Activated CD4-positive, alpha-beta T cell treated with anti-CD3 and anti-CD28 coated beads, Interleukin-2, Interleukin-6, amounts not matched to agents 100 ng/mL and 50 ng/mL, durations not matched to agents 16 hours and 8 hours (primary cell): Measurements from ENCODE around the gene GRIA2.
A peak's percentile ranks its signal among the peaks of the same experiment; 100 is the strongest.
"Not testable (repeated sequence)": the region's sequence is repeated elsewhere in the genome, so short reads cannot be mapped to it uniquely, and the experiment has no call there.

ENCODE experiments used
- DNase-seq: peaks from one replicate; pipeline ENCODE4 v3.0.0-alpha.2; 2020

The GRIA2 gene

DNA sequence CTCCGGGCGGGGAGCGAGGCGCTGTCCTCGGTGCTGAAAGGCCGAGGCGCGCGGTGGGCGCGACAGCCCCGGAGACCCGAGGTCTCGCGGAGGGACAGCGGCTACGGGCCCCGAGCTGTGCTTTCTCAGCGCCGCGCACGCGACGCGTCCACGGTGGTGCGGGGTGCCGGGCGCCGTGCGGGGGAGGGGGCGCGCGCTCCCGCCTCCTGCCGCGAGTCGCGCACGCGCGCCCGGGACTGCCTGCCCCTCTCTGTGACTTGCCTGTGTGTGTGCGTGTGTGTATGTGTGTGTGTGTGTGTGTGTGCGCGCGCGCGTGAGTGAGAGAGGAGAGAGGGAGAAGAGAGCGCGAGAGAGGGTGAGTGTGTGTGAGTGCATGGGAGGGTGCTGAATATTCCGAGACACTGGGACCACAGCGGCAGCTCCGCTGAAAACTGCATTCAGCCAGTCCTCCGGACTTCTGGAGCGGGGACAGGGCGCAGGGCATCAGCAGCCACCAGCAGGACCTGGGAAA lies at the start of gene GRIA2:
Gene GRIA2 (plus strand): TSS at position 358 of the 511 bp plus-strand sequence. CDS start 315 bp downstream, outside the sequence.
- peak; percentile 6 for DNase-seq

DNA sequence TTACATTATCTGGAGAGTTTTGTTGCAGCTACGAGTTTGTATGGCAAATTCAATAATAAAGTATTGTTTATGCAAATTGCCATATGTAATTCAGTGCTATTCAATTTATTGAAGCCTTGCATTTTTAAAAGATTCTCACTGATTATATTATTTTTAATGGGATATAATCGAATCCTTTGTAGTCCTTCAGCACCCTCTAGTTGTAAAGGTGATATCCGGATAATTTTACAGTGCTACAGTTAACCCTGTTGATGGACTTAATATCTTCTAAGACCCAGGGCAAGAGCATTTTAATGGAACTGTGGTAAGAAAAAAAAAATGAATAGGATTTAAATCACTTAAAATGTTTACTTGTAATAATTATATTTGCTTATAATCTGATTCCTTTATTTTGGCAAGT lies 48.5 kb upstream of the GRIA2 start:
- no peak for DNase-seq

DNA sequence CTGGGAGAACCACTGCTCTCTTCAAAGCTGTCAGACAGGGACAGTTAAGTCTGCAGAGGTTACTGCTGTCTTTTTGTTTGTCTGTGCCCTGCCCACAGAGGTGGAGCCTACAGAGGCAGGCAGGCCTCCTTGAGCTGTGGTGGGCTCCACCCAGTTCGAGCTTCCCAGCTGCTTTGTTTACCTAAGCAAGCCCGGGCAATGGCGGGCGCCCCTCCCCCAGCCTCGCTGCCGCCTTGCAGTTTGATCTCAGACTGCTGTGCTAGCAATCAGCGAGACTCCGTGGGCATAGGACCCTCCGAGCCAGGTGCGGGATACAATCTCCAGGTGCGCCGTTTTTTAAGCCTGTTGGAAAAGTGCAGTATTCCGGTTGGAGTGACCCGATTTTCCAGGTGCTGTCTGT lies 40.3 kb upstream of the GRIA2 start:
- DNase-seq = not testable (repeated sequence)

DNA sequence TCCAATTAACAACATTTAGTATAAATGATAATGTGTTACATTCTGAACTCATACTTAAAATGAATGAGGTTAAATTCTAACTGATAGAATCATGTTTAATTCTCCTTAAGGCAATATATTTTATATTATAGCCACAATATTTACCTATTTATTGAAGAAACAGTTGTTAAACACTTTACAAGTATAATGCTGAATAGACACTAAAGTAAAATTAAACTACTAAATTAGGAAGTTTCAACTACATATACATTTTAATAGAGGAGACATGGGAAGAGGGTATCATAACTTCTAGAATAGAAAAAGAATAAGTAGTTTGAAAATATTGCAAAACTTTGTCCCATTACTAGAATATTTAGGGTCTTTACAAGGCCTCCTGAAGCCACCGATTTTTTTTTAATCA lies 36.2 kb upstream of the GRIA2 start:
- DNase-seq = no peak

DNA sequence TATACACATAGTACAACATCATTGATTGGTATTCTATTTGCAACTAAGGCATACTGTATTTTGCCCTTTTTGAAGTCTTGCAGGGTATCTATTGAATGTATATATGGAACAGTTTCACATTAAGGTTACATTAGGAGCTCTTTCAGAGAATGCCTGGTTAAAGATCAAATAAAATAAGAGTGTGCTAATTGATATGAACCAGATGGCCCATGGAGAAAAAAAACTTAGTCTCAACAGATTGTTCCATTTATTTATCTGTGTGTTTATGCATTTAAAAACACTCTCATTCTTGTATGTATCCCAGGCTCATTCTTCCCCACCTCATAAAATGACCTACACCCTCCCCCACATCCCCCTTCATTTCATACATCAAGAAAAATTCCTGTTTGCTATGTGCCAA lies 35.2 kb upstream of the GRIA2 start:
- DNase-seq = no peak

DNA sequence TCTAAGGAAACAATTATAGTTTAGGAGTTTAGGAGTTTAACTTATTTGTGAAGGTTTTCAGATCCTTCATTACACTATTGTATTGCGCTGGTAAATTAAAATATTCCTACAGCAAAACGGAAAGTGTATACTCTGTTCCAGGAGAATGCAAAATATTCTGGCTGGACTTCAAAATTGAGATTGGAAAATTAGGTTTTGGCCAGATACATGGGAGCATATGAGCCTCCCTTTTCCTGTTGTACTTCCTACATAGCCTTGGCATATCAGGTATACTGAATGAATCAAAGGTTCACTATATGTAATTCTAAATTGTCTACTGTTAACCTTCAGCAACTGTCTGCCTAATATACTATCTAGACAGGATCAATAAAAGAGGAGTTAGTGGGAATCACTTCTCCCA lies 25.2 kb upstream of the GRIA2 start:
- no peak for DNase-seq

DNA sequence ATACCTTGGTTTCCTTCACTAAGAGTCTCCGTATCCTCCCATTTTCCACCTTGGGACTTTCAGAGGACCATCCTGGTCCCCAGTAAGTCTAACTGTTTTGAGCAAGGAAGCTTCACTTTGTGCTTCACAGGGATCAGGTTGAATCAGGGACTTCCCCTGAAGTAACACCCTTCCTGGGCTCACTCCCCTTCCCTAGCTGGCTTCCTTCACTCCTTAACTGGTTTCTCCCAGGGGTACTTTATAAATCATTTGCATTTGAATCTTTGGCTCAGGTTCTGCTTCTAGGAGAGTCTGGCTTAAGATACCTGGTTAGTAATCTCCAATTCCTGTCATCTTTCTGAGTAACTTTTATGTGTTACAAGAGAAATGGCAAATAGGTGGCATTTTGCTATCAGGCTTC lies 24.5 kb upstream of the GRIA2 start:
- no peak for DNase-seq

DNA sequence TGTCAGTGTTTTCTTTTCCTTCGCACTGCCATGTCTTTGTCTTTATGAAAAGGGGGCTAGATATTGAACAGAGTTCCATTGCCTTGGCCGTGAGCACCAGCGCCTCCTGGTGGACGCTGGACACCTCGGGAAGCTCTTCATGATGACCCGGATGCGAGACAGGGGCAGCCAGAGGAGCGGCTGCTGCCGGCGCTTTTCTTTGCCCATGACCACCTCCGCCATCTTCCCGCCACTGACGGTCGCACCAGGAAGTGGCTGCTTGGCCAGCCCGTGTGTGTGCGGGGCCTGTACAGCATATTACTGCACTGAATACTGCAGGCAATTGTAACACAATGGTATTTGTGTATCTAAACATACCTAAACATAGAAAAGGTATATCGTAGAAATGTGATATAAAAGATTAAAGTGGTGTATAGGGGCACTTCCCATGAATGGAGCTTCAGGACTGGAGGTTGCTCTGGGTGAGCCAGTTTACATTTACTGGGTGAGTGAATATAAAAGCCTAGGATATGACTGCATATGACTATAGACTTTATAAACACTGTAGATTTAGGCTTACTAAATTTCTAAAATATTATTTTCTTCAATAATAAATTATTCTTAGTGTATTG lies 15.8 kb upstream of the GRIA2 start:
- peak; percentile 18 for DNase-seq

DNA sequence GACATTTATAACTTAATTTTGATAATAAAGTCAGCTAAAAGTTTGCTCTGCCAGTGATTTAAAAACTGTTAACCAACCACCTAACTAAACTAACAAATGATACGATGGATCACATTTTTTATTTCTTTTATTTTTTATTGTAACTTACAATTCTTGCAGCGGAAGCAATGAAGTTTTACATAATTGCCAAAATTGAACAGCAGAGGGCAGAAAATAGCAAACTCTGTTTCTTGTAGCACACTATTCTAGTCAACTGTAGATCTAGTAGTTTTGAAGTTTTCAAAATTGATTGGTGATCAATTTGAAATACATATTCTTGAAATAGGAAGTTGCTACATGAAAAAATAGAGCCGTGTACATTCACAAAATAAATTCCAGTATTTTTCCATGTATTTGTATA lies 2.8 kb upstream of the GRIA2 start:
- DNase-seq = peak; percentile 2

DNA sequence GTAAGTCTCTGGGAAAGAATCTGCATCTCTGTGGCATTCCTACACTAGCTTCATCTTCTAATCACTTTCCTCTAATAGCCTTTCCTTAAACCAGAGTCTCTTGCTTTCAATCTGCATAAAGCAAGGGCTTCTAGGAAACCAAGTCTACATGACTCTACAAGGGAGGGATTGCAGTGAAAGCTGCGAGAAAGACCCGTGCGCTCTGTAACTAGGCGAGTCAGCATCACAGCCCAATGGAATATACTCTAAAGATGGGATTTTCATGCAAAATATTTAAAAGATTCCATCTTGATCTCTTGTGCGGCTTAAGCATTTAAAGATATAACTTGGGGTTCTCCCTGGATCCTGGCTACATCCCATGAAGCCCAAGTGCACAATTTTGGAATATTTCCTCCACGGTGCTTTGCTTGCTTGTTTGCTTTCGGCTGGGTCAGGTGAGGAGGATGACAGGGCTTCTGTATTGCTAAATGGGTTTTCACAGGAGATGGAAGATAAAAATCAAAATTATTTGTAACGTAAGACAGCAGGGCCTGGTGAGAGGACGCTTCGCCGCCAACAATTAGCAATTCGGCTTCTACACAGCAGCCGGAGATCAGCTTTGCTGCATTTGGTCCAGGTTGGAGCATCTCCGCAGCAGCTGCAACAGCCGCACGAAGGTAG lies 687 bp upstream of the GRIA2 start:
- DNase-seq = no peak

DNA sequence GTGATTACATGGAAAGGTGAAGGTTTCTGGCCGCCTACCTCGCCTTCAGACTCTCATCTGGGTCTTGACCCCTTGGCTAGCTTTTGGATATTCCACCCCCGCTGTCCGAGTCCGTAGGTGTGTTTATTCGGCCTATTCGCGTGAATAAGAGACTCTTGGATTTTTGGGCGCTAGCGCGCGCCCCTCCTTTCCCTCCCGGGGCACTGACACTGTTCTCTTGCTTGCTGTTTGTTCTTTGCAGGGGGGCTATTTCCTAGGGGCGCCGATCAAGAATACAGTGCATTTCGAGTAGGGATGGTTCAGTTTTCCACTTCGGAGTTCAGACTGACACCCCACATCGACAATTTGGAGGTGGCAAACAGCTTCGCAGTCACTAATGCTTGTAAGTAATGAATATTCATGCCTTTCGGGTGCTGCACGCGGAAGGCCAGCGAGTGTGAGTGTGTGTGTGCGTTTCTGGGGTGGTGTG lies 932 bp downstream of the GRIA2 start:
- DNase-seq = no peak

DNA sequence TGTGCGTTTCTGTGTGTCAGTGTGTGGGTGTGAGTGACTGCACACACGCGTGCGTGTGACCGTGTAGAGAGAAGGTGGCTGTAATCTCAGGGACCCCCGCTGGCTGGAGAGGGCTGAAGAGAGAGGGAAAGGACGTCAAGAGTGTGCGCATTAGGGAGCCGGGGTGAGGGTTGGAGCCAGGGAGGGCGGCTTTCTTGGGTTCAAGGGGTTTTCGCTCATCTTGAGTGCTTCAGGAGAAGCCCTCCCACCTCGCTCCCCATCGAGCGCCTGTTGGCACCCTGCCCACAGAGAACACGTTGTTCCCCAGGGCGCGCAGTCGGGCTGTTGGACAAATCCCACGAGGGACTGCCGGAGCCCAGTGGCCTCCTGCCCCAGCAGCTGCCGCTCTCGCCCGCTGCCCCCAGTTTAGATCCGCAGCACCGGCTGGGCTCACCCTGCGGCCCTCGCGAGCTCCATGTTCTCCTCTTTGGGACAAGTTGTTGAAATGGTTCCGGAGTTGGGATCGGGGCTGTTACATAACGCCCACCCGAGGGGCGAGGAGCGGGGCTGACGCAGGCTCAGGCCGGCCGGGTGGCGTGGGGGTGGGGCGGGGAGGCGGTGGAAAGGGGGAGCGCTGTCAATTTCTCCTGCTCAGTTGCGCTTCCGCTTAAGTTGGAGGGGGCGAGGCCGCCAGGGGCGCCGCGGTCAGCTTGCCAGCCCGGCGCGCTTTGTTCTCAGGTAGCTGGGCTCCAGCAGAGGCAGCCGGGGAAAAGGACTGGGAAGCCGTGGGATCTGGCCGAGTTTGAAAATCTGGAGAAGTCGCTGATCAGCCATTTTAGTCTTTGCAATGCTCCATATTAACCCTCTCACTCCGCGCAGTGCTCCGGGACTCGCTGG lies 1.6 kb downstream of the GRIA2 start:
- DNase-seq = no peak

DNA sequence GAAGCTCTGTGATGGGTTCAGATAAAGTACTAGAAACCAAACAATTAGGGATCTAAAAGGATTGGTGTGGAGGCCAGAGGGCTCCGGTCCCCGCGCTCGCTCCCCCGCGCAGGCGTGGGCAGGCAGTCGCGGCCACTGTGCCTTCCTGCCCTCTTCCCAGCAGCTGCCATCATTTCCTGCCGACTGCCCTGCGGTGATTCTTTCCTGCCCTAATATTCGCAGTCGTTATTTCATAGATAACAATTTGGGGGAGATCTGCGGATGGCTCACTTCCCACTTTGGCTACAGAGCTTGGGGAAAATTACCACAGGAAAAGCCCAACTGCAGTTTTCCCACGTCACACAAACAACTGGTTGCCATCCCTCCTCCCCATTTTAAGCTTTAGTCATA lies 2.2 kb downstream of the GRIA2 start:
- DNase-seq = no peak

DNA sequence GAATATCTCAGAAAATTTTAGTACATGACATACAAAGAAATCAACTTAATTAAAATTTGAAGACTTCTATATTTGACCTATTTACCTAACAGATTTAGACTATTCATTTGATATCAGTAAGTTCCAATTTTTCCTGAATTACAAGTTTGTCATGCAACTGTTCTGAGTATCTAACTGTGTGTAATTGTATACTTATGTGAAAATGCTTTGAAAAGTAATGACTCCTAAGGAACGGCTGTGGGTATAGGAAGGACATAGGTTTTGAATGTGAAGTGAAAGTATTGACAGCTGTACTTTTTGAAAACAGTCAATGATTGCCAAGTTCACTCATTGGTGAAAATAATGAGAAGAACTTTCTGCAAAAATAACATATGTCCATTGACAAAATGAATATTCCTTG lies 2.9 kb downstream of the GRIA2 start:
- no peak for DNase-seq

DNA sequence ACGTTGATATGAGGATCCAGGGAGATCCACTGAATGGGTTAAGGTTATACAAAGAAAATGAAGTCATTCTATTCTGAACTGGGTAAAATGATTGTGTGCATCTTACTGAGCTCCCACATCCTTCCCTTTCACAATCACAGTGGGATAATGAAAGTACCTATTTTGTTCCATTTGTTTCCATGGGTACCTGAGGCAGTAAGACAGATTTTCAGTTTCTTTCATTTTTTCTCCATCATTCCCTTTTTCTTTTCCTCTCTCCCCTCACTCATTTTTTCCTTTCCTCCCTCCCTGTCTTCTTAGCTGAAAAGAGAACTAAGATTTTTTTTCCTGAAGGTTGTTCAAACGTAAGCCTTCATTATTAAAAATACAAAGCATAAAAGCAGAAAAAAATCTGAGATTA lies 4.6 kb downstream of the GRIA2 start:
- DNase-seq = no peak

DNA sequence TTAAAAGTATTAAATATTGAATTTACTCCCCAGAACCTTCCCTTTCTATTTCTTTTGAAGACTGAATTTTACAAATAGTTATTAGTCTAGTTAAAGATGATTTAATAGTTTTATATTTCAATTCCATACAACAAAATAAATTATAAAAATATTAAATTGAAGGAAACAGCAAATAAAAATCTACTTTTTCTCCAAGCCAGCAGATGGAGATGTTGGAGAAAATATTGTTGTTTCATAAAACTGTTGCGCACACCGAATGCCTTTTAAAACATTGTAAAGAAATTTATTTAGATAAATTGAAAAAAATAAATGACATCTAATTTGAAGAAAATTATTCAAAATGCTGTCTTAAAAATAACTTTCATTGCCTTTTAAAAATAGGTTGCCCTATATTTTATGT lies 5.5 kb downstream of the GRIA2 start:
- no peak for DNase-seq

DNA sequence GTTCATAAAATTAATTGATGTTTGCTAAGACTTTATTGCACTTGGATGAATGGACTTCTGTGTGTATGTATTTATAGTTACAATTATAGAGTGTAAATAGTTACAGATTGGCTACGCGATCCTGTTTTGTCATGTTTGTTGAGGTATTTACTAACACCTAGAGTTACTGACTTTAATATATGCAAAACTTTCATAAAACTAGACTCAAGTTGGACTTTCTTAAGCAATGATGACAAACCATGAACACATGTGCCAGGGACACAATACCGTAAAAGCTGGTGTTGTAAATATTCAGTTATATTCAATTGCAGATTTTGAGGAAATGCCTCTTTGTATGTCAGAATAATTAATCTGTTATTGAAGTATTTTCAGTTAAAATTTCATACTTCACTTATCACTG lies 6.1 kb downstream of the GRIA2 start:
- no peak for DNase-seq

DNA sequence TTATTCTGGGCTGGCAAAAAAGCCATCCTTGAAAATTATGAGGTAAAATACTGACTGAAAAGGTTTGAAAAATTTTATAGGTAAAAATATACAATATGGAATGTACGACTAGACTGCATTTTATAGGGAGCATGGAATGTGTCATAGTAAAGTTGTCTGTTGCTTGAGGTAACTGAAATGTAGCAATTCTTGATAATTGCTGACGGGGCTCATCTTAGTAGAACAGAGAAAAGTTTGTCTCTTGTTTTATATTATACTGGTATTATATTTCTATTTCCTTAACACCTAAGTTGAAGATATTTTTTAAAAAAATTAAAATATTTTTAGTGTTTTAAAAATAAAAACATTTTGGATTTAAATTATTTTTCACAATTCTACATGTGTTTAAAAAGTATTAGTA lies 11.0 kb downstream of the GRIA2 start:
- no peak for DNase-seq

DNA sequence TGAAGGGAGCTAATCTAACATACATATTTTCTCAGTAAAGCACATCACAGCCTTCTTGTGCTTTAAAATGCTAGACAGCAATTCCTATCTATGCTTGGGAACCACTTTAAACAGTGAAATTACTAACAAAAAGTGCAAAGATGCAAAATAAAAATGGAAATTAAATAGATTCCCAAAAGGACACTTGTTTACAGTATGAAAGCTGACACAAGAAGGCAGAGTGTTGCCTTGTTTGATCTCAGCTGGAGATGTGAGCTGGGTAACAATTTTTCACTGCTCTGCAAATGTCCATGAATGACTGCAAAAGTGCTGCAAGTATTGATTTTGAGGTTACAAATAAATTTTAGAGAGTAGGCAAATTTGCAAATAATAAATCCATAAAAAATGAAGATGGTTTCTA lies 22.3 kb downstream of the GRIA2 start:
- no peak for DNase-seq

DNA sequence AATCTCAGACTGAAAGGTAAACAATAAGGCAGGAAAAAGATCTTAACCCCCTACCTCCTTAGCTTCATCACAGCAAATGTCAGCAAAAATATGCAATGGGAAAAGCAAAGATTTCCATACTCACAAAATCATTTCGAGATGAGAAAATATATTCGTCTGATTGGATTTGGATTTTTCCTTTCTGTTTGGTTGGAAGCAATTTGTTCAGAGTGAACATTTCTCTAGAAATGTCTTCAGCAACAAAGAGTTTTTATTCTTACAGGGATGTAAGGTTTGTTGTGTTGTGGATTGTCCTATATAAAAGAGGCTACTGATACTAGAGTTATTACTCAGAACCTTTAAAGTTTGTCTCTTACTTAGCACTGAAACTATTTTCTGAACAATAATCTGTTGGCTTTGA lies 23.8 kb downstream of the GRIA2 start:
- DNase-seq = no peak

DNA sequence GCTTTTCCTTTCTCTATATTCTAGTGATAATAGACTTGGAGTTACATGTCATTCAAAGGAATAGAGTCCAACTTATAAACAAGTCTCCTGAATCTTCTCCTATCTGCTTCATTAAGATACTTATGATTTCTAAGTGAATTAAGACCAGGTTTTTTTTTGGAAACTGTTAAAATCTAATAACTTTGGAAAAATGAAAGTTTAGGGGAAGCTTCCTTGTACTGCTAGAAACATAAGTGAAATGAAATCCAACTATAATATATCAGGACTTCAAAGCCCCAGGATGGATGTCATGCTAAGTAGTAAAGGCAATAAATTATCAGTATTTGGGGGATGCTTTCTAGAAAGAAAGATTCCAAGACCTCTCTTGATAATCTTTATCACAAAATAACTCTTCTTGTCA lies 24.8 kb downstream of the GRIA2 start:
- no peak for DNase-seq

DNA sequence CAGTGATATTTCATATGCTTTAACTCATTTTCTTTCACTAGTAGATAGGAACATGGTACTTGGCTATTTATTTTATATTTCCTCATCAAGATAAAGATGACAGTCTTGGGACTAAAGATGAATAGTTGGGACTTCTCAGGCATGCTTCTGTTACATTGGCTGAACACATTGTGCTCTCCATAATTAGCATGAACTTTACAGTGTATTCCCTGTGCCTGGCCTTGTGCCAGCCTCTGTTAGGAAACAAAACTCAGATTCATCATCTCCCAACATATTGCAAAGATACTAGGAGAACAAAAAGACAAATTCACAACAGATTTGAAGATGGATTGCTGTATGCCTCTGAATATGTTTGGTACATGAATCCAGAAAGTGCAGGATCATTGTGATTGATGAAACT lies 26.4 kb downstream of the GRIA2 start:
- DNase-seq = no peak

DNA sequence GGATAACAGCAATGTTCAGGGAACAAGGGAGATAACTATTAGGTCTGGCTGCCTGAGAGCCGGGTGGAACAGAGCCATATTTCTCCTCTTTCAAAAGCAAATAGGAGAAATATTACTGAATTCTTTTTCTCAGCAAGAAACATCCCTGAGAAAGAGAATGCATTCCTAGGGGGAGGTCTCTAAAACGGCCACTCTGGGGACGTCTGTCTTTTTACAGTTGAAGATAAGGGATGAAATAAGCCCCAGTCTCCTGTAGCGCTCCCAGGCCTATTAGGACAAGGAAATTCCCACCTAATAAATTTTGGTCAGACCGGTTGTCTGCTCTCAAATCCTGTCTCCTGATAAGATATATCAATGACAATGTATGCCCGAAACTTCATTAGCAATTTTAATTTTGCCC lies 37.6 kb downstream of the GRIA2 start:
- not testable (repeated sequence) for DNase-seq

DNA sequence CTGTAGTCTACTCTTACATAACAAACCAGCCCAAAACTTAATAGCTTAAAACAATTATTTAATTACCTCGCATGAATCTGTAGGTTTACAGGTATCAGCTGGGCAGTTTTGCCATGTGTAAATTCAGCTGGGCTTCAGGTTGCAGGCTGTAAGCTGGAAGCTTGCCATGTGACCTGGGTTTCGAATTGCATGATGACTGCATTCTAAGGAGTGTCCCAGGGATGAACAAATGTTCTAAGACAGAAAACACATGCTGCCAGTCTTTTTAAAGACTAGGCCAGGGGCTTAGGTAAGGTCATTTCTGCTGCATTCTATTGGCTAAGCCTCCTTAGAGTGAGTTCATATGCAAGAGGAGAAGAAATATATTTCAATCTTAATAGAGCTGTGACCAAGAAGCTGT lies 44.8 kb downstream of the GRIA2 start:
- no peak for DNase-seq
